Gastrocnemius medialis (tissue), 4 donors: Measurements from ENCODE around the gene ANKRD27.

Source experiments
- CTCF ChIP-seq, 5 experiments: fragments of 450-650 bp in 3 of 5; fragments of 200-600 bp in 2 of 5; sonication (generic) in 2 of 5; IDR thresholded peaks in 4 of 5; conservative IDR thresholded peaks in 1 of 5; 1 replicate in 4 of 5; 2 replicates in 1 of 5; pipeline ENCODE4 v1.5.1; 2016 to 2019; ENCODE audit warnings: antibody characterized with exemption in 5 of 5, mild to moderate bottlenecking in 3 of 5, moderate library complexity in 3 of 5
- POLR2A ChIP-seq, 2 donors: fragments of 450-650 bp; IDR thresholded peaks; one replicate each; pipeline ENCODE4 v1.6.1; 2017; ENCODE audit warnings: antibody characterized with exemption in 2 of 2, mild to moderate bottlenecking in 2 of 2, moderate library complexity in 2 of 2

DNA sequence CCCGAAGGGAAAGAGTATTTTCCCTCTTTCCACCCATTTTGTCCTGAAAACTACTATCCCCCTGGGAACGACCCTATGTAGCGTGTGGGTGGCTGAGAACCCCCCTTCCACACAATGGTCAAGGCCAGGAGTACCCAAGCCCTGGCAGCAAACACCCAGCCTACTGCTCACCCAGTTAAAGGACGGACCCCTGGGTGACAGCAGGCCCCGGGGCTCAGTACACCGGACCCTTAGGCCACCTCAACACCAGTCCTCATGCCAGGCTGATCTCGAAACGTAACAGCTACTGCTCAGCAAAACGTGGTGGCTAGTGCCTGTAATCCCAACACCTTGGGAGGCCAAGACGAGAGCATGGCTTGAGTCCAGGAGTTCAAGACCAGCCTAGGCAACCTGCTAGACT, 1.4 kb downstream of the ANKRD27 start:
- TF ChIP-seq CTCF (IDR thresholded peaks at IDR 0.05 in 4 of 5, conservative IDR thresholded peaks at IDR 0.05 in 1 of 5) (no peak), POLR2A (IDR thresholded peaks at IDR 0.05) (no peak)
